NCI-H1694 (cell line): ENCODE data around the gene CSAD.
"Not testable (repeated sequence)": the region's sequence is repeated elsewhere in the genome, so short reads cannot be mapped to it uniquely, and the experiment has no call there.

Experiments
- DNase-seq: peaks from one replicate; lab custom pipeline; 2025; lab: John Stamatoyannopoulos, UW

The CSAD gene

GRCh38 chr12:53145383-53146260 is 35.1 kb downstream of the CSAD start:
- DNase-seq = no peak

- DNase-seq = no peak
Measured at GRCh38 chr12:53143355-53143754, 37.4 kb downstream of the CSAD start.

GRCh38 chr12:53133722-53134121 is 47.0 kb downstream of the CSAD start:
- DNase-seq = no peak

- DNase-seq = no peak
Measured at GRCh38 chr12:53131844-53132243, 48.9 kb downstream of the CSAD start.

- no peak for DNase-seq
Measured at GRCh38 chr12:53128780-53129569, 51.8 kb downstream of the CSAD start.

- no peak for DNase-seq
Measured at GRCh38 chr12:53127169-53127568, 53.6 kb downstream of the CSAD start.

- no peak for DNase-seq
Measured at GRCh38 chr12:53124352-53124723, 56.4 kb downstream of the CSAD start.

- no peak for DNase-seq
Measured at GRCh38 chr12:53123578-53124351, 57.0 kb downstream of the CSAD start.

- DNase-seq = no peak
Measured at GRCh38 chr12:53122961-53123468, 57.7 kb downstream of the CSAD start.

GRCh38 chr12:53120685-53121525 is 59.8 kb downstream of the CSAD start:
- no peak for DNase-seq

- no peak for DNase-seq
Measured at GRCh38 chr12:53118751-53119300, 61.9 kb downstream of the CSAD start.

GRCh38 chr12:53115891-53116648 is 64.7 kb downstream of the CSAD start:
- DNase-seq = peak; percentile 62

GRCh38 chr12:53115112-53115890 is 65.4 kb downstream of the CSAD start:
- DNase-seq = no peak

GRCh38 chr12:53113951-53114350 is 66.8 kb downstream of the CSAD start:
- DNase-seq = no peak

GRCh38 chr12:53113136-53113705 is 67.5 kb downstream of the CSAD start:
- no peak for DNase-seq

GRCh38 chr12:53112431-53112830 is 68.3 kb downstream of the CSAD start:
- DNase-seq = not testable (repeated sequence)
